GM21576 (cell line): ENCODE results near the gene PDZRN3.
"Not testable (repeated sequence)": the region's sequence is repeated elsewhere in the genome, so short reads cannot be mapped to it uniquely, and the experiment has no call there.

Experiments used
- ATAC-seq: cut with Tn5 transposase; IDR thresholded peaks from one replicate; pipeline ENCODE4 v1.9.1; 2021; ENCODE audit warnings: mild to moderate bottlenecking, moderate library complexity; ENCODE audit not compliant: unreplicated experiment

Gene PDZRN3

DNA sequence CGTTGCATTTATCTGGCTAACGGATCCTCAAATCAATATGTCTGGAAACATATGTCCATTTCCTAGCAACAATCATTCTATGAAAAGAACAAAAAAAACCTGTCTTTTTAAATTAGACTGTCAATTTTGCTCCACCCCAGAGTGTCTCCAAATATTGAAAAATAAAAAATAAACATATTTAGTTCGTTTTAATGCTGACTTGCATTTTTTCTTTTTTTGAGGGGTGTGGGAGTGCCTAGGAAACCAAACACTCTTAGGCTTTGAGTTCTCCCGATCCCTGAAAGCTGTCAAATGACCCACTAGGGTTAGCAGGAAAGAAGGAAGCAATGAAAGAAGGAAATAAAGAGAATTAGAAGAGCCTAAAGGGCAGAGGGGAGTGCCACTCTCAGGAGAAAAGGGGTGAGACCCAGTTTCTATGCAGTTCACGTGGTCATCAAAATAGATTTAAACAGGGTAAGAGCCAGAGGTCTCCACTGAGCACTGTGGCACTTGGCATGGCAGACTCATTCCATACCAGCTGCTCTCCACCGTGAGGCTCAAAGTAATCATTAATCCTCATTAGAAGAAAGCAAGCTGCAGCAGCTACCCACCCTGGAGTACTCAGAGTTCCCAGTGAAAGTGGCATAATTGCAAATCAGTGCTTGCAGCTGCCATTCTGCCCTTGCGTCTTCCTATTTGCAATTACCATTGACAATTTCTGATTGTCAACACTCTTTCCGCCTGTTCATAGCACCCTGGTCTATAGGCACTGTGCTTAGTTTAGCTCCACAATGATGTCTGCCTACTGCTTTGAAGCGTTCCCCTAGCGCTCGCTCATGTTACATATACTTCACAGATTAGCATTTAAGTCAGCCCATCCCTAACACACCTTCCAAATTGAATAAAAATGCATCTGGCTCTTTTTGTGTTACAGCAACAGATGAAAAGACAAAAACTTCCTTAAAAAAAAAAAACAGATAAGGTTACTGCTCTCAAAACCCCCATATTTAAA lies 32.3 kb downstream of the PDZRN3 start:
- ATAC-seq, result no peak

DNA sequence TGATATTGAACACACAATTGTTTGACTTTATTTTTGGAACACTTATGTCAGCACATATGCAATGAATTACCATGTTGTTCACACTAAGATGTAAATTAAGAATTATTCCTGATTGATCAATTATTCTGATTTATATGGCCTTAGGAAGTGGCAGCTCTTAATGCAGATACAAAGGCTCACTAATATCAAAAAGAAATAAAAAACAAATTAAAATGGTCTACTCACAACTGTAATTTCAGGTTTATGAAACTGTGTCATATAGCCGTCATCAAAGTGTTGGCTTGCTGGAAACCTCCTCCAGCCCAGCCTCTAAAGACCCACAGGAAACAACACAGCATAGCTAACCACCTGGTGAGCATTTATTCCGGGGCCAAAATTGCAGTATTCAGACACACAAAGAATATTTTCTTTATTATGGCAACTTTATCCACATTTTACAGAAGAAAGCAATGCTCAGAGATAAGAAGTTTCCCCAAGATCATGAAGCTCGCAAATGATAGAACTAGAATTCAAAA lies 33.4 kb downstream of the PDZRN3 start:
- ATAC-seq, result no peak

DNA sequence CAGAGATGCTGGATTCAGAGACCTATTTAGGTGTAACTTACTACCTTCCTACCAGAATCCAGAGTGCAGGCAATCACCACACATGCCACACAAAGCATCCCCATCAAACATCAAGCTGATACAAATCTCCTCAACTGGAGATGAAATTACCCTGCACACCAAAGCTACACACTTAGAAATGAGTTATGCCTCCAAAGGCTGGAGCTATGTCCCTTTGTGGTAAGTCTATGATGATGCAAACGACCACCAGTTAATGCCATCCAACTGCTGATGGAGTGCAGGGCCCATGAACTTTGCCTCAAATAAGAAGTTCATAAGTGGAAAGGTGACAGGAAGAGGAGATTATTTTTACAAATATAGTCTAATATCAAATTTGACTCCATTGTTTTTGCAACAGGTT lies 38.1 kb downstream of the PDZRN3 start:
- ATAC-seq, result no peak

DNA sequence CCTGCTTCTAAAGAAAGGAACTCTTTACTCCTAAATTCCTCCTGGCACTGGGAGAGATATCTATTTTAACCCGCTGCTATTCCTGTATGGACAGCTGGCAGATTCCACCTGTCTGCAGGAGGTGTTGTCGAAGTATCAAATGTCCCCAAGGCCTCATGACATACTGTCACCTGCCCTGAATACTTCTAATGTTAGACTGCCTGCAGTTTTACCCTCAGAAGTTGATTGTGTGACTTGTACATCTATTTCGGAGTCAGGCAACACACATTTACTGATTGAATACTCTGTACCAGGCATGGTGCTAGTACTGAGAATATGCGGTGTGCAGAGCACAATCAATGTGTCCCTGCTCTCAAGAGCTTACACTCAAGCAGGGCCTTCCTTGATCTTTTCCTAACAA lies 38.6 kb downstream of the PDZRN3 start:
- no peak for ATAC-seq

DNA sequence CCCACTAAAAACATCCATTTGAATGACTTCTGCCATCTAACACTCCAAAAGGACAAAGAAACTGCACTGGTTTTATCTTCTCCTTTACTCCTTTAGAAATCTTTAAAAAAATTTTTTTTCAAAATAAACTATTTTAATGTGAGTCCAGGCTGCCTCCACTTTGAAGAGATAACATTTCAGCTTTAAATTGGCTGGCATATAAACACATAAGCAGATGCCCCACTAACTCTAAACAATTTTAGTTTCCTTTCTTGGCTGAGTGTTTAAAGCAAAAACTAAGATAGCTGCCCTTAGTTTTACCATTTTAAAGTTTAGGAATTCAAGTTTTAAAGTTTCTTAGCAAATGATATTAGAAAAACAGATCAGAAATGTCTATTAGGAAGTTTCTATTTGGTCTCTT lies 39.9 kb downstream of the PDZRN3 start:
- no peak for ATAC-seq

DNA sequence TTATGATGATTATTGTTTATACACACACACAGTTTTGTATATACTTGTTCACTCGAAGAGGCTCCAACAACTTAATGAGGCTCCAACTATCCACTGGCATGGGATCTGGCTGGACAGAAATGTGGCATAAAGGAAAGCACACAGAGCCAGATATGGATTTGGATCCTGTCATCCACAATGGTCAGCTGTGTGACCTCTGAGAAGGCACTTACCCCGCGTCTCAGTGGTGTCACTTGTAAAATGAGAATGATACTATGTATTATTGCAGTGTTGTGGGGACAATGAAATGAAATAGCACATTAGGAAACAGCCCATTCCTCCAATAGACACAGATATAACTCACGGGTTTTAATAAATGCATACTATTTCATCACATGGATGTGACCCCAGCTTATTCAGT lies 42.2 kb downstream of the PDZRN3 start:
- ATAC-seq, result no peak

DNA sequence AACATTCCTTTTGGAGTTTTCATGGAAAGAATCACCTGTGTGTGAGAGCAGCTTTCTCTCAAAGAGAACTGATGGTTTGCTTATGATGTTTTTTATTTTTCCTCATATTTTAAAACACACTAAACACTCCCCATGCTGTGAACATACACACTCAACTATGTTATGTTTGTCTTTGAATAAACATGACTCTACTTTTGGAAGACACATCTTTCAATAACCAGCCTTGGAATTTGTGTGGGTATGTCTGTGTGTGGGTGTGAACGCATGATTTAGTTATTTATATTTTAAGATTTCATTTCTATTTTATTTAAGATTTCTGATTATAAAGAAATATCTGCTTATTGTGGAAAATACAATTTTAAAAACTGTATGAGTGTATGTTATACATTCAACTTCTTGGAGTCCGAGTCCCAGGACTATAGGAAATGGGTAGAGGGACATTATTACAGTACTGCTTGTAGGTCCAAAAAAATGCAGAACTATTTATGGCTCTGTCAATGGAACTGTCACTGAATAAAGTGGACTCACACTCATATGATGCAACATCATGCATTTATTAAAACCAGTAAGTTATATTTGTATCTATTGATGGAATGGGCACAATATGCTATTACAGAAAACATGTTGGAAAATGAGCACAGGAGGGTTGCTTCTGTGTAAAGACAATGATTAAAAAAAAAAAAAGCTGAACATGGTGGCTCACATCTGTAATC lies 43.5 kb downstream of the PDZRN3 start:
- no peak for ATAC-seq

DNA sequence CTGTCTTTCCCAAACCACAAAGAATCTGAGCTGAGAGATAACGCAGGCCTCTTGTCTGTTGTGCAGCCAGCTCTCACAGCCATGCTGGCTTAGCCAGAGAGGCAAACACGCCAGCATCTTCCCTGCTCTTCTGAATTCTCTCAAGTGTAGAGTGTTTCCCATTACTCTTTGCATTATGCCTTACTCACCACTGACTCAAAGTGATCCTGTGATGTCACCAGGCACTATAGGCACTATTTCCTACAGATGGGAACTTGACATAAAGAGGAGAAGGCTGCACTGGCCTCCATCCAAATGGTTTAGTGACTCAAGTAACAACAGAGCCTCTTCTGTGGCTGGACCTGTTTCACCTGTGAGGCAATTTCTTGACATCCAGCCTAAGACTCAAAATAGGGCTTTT lies 44.4 kb downstream of the PDZRN3 start:
- ATAC-seq, result no peak

DNA sequence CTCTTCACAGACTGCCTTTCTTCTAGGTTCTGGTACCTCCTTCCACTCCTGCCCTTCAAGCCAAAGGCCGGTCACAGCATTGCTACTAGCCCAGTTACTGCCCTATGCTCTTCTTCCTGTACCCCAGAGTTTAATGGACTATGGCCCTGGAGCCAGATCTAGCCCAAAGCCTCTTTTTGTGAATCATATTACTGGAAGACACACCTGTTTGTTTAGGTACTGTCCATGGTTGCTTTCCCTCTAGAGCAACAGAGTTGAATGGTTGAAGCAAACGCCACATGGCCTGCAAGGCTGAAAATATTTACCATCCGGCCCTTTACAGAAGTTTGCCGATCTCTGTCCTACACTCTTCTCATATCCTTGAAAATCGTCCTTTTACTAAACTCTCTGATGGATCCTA lies 47.0 kb downstream of the PDZRN3 start:
- ATAC-seq, result no peak

DNA sequence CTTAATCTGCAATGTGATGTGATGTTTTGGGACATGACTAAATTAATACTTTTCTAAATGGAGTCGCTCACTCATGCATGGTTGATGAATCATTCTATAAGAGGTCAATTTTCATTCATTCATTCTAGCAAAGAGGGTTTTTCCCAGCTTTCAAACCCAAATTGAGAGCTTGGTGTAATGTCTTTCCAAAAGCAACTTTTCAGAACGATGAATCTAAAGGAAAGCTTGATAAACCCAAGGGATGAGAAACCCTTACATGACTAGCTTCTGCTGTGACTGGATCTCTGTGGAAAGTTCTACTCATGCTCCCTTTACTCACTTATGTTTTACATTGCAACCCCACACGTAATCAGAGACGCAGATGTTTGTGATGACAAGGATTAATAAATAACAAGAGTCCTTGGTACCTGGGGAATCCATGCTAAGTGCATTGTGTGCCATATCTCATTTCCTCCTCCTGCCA lies 47.7 kb downstream of the PDZRN3 start:
- no peak for ATAC-seq

DNA sequence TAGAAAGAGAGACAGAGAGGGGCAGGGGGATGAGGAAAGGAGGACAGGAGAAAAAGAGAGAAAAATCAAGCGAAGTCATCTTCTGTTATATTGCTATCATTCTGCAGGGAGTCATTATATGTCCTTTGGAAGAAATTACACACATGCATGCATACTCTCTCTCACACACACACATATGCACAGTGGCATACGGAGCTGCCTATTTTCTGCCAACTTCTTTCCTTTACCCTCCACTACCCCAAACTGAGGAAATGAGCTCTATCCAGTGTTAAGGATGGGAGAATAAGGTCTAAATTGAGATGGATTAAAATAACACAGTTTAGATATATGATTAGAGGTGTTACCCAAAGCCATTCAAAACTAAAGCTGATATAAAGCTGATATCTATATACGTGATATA lies 48.8 kb downstream of the PDZRN3 start:
- ATAC-seq, result no peak

DNA sequence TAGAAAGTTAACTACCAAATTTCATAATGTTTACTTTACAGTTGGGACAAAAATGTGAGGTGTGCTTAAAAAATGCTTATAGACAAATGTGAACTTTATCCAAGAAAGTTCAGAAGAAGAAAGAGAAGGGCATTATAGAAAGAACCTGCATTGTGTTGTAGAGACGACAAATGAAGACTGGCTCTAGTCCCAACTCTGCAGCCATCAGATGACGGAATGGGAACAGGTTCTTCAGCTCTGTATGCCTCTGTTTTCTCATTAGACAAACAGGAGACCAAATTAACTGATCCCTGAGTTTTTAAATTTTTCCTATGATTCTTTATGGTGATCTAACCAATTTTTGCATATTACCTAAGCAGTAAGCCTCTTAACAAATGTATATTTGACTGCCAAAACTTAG lies 49.2 kb downstream of the PDZRN3 start:
- ATAC-seq, result no peak

DNA sequence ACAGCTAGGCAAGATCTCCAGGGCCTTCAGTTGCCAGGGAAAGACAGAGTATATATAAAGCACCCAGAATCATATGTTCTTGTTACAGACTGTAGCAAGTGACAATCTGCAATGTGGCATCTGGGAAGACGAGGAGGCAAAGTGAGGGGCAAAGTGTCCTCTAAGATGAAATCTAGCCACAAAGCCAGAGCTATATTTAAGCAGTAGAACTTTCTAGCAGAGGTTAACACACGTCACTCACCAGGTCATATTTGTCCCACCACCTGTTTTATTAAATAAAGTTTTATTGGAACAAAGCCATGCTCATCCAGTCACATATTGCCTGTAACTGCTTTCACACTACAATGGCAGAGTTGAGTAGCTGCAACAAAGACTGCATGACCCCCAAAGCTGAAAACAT lies 51.5 kb downstream of the PDZRN3 start:
- no peak for ATAC-seq

DNA sequence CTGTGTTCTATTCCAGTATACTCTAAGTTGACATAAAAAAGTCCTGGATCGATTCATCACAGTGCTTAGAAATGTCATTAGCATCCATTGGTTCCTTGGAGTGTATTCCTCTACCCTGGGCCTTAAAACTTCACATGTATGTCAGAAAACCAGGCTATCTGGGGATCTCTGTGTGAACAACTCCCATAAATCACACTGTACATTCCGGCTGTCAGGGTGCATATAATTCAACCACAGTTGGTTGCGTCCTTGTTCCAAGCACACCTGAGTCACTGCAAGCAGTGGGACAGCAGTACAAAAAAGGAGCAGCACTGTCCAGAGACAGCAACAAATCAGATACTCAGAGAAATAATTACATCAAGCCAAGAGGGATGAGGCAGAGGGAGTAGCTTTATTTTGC lies 52.4 kb downstream of the PDZRN3 start:
- no peak for ATAC-seq

DNA sequence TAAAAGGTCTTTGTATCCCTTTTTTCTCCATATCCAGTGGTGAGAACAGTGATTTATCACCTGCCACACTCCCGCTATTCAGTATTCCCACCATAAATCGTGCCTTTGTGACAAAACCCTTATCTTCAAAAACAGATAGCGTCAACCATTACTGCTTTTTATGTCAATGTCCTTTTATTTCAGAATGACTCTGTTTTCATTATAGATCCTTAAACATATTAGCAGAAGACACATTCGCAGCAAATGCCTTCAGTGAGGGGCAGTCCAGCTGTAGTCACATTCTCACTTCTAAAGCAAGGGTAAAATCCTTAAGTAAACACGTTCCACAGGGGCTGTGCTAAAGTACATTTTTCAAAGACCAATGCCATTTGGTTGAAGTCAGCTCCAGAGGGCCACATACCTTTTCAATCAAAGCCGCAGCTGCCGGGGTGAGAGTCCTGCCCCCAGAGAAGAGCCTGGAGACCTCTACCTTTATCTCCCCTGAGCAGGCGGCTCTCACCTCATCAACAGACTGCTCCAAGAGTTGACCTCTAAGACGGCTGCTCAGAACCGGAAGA lies 53.4 kb downstream of the PDZRN3 start:
- ATAC-seq, result no peak

DNA sequence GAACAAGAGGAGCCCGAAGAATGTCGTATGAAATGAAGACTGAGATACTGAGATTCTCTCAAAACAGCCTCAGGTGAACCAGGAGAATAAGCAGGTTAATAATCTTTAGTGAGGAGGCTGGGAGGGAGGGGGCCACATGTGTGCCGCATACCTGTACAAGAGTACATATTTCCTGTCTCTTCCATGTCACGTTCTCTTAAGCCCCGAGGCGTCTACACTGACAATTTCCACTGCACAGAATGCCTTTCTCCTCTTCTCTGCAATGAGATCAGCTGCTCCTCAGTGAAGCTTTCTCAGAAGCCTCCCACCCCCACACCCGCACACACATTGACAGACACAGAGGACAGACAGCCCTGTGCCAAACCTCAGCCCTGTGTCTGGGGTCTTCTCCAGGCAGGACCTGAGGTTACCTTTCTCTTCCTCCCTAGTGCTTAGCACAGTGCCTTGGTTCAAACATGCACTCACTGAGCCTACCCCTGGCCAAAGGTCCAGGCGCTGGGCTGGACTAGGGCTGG lies 55.4 kb downstream of the PDZRN3 start:
- ATAC-seq, result no peak

DNA sequence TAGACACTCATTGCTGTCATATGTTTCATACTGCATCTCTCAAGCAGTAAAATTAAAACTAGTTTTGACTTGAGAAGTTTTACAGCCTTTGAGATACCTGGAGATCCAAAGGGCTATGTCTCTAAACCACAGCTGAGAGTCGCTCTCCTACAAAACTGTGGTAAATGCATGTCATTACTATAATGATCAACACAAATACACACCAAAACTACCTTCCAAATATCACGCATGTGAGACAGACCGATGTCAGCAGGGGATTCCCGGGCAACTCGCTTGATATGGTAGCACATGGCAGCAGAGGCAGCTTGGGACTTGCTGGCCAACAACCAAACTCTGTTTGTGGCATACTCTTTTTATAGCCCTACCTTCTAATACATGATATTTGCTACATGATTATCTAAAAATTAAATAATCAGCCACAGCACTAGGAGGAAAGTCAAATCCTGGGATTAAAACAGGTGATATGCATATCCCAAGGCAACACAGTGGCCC lies 56.3 kb downstream of the PDZRN3 start:
- no peak for ATAC-seq

DNA sequence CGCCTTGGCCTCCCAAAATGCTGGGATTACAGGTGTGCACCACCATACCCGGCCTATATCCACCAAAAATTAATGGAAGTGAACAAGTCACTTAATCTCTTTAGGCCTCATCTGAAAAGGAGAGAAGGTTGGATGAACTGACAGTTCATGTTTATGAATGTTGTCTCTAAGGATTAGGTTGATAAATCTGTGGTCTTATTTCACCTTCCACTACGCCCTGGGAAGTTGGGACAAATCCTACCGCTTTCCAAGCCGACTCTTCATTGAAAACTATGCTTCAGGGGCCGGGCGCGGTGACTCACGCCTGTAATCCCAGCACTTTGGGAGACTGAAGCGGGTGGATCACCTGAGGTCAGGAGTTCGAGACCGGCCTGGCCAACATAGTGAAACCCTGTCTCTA lies 59.4 kb downstream of the PDZRN3 start:
- not testable (repeated sequence) for ATAC-seq

DNA sequence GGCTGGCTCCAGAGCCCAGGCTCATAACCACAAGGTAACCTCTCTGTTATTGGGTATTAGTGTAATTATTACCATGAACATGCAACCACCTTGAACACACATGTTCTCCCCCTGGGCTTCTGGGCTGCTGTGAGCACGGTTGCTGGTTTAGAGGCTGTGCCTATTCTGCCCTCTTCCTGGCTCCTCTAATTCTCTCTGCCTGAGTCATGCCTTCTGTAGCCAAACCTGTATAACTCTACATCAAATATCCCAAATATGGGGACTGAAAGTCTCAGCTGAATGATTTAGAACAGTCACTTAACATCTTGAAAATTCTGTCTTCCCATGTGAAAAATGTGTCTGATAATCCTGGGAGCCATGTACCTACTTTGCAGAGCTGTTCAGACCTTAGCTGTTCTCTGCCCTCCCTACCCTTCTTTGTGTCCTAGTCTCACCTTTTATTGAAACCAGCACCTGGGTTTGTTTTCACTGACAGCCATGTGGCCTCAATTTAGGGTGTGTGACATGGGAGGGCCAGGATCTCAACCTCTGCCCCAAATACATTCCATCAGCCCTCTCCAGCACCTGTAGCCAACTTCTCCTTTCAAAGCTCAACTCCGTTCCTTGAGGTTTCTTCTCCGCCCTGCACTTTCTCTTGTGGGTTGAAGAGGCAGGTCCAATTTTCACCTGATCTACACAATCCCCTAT lies 60.7 kb downstream of the PDZRN3 start:
- no peak for ATAC-seq

DNA sequence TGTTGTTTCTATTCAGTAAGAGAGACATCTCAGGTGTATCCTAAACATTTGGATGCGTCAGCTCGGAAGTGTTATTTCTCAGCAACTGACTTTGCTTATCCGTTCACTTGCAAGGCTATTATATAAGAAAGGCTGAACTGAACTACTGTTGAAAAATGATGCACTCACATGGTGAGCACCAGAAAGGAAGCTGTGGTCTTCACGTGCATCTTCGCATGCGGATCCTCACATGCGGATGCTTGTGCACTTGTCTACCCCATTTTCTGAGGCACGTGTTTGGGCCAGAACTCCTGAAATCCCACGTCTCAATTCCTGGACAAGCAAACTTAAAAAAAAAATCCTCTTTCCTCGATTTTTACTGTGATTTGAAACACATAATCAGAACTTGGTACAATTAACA lies 63.2 kb downstream of the PDZRN3 start:
- ATAC-seq, result no peak

DNA sequence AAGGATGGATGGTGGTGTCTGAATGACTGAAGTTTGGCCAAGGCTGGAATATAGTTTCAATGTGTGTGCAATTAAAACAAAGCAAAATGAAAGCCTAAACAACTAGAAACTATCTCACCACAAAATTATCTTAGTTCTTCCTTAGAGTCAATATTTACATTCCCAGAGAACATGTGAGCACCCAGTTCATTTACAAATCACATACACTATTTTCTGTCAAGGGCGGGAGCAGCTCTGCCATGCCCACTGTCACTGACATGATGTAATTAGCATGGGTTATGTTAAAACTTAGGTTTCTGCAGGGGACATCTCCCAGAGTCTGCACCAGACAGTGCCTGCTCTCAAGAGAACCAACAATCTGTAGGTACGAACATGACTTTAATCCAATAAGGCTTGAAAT lies 65.0 kb downstream of the PDZRN3 start:
- no peak for ATAC-seq
